Keratinocyte (primary cell): Measurements from ENCODE around the gene CNTNAP2. TPM values are rescaled to one million over a fixed set of nuclear protein-coding genes. Genes with fewer than 3 reads are reported as not detected.

Experiments used
- DNase-seq: peaks from one replicate; pipeline ENCODE4 v3.0.0-alpha.2; 2011; ENCODE audit warnings: low read depth, missing footprints, low spot score
- FAIRE-seq: peaks from 2 replicates; lab custom pipeline; 2011; peaks lifted over from hg19 to GRCh38; lab: Jason Lieb, UNC
- H2AFZ ChIP-seq: 2 replicates; pipeline ENCODE4 v1.6.0; 2012; ENCODE audit warnings: low read length, control low read depth, inconsistent platforms; ENCODE audit not compliant: control insufficient read depth
- H3K27ac ChIP-seq: 2 replicates; pipeline ENCODE4 v1.5.1; 2011; ENCODE audit warnings: low read length; ENCODE audit not compliant: control insufficient read depth, insufficient read depth
- H3K27me3 ChIP-seq: 3 replicates; pipeline ENCODE4 v1.6.0; 2011; ENCODE audit warnings: low read length; ENCODE audit not compliant: control insufficient read depth, insufficient read depth; ENCODE audit errors: extremely low read depth
- H3K36me3 ChIP-seq, 2 experiments: 2 replicates in 1 of 2; 3 replicates in 1 of 2; pipeline ENCODE4 v1.5.1; 2011; ENCODE audit warnings: low read length in 2 of 2, mild to moderate bottlenecking in 1 of 2; ENCODE audit not compliant: control insufficient read depth in 2 of 2, insufficient read depth in 2 of 2; ENCODE audit errors: extremely low read depth in 1 of 2
- H3K4me1 ChIP-seq: 3 replicates; pipeline ENCODE4 v1.5.1; 2011; ENCODE audit warnings: low read length; ENCODE audit not compliant: control insufficient read depth, insufficient read depth; ENCODE audit errors: extremely low read depth
- H3K4me2 ChIP-seq: 3 replicates; pipeline ENCODE4 v1.6.0; 2011; ENCODE audit warnings: low read depth, low read length; ENCODE audit not compliant: control insufficient read depth, insufficient read depth; ENCODE audit errors: extremely low read depth
- H3K4me3 ChIP-seq, 3 experiments: fragments of 200-600 bp in 1 of 3; sonication (generic) in 1 of 3; 2 replicates in 2 of 3; 3 replicates in 1 of 3; pipeline ENCODE4 v1.5.1; 2011 to 2016; ENCODE audit warnings: low read length in 3 of 3, mild to moderate bottlenecking in 3 of 3, control low read depth in 2 of 3, inconsistent platforms in 1 of 3, low read depth in 1 of 3, mixed read lengths in 1 of 3, mixed run types in 1 of 3, moderate library complexity in 1 of 3; ENCODE audit not compliant: control insufficient read depth in 2 of 3, insufficient read depth in 2 of 3; ENCODE audit errors: extremely low read depth in 1 of 3
- H3K79me2 ChIP-seq: 2 replicates; pipeline ENCODE4 v1.6.0; 2012; ENCODE audit warnings: low read length; ENCODE audit not compliant: control insufficient read depth, insufficient read depth
- H3K9ac ChIP-seq: 3 replicates; pipeline ENCODE4 v1.6.0; 2011; ENCODE audit warnings: low read length; ENCODE audit not compliant: control insufficient read depth, insufficient read depth; ENCODE audit errors: extremely low read depth
- H3K9me1 ChIP-seq: 3 replicates; pipeline ENCODE4 v1.6.0; 2011; ENCODE audit warnings: low read length; ENCODE audit not compliant: control insufficient read depth, insufficient read depth; ENCODE audit errors: extremely low read depth
- H3K9me3 ChIP-seq: 2 replicates; pipeline ENCODE4 v1.5.1; 2012; ENCODE audit warnings: low read depth, low read length; ENCODE audit not compliant: control insufficient read depth
- H4K20me1 ChIP-seq: 3 replicates; pipeline ENCODE4 v1.6.0; 2011; ENCODE audit warnings: low read length; ENCODE audit not compliant: control insufficient read depth, insufficient read depth; ENCODE audit errors: extremely low read depth
- CTCF ChIP-seq, 3 experiments: IDR thresholded peaks in 1 of 3; conservative IDR thresholded peaks in 1 of 3; optimal IDR thresholded peaks in 1 of 3; 2 replicates in 2 of 3; 3 replicates in 1 of 3; pipeline versions ENCODE3 to v1.5.1; 2011; ENCODE audit warnings: low read length in 3 of 3, mild to moderate bottlenecking in 3 of 3, moderate library complexity in 2 of 3, control low read depth in 1 of 3, inconsistent platforms in 1 of 3; ENCODE audit not compliant: insufficient read depth in 2 of 3; ENCODE audit errors: extremely low read depth in 1 of 3
- EZH2 ChIP-seq: IDR thresholded peaks from one replicate; pipeline ENCODE4 v1.6.1; 2012; ENCODE audit warnings: inconsistent platforms, mild to moderate bottlenecking, low read length, moderate library complexity
- dilution Hi-C: fragments of 300-500 bp; cut with MboI; formaldehyde crosslinking; loops from one replicate; pipeline ENCODE4 v1.7.0; 2020; ENCODE audit warnings: low sequenced_read_pairs; ENCODE audit not compliant: extremely low pct_ligation_motif_present
- polyA plus RNA-seq, 5 experiments: library from polyadenylated mRNA; depleted of rRNA in 3 of 5; stranded (reverse) in 3 of 5; stranded (forward) in 1 of 5; unstranded in 1 of 5; fragments of >200 nt; gene quantifications; 1 replicate in 1 of 5; 2 replicates in 3 of 5; 3 replicates in 1 of 5; pipeline versions ENCODE4 v1.2.1 to v1.2.3, GENCODE V29; 2011 to 2012; ENCODE audit warnings: missing spikeins in 2 of 5, low read depth in 1 of 5, low replicate concordance in 1 of 5

Gene CNTNAP2
- polyA plus RNA-seq, 1 donor (not counting 4 experiments of a cell fraction or from before 2014, with no cell fraction given), result 1.4 TPM

DNA sequence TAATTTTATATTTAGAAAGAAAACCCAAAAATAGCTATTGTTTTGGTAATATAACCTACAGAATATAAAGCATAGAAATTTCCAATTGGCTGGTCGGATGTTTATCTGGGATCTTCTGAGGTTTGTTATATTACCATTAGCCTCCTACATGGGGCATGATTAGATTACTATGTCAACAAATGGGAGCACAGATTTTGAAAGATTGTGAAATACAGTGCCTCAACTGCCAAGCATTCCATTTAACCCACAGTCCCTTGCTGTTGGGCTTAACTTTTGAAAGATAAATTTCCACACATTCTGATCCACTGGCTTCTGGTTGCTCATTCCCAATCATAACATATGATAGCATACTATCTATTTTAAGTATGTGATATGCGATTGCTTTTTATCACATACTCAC, 2018.5 kb downstream of the CNTNAP2 start:
- H3K9me3 ChIP-seq, result peaks cover 4% of the 10 kb centered on the region
- H3K9ac ChIP-seq, result no peak overlapping the region
- no peak for TF ChIP-seq EZH2
- TF ChIP-seq CTCF (optimal IDR thresholded peaks at IDR 0.05 in 1 of 3, IDR thresholded peaks at IDR 0.05 in 1 of 3, conservative IDR thresholded peaks at IDR 0.05 in 1 of 3; ENCODE audit: extremely low read depth in 1 of 3, insufficient read depth in 2 of 3, low read length in 3 of 3), result no peak
- no peaks in the 10 kb centered on the region for H3K9me1 ChIP-seq
- no peak for DNase-seq
- no peaks in the 10 kb centered on the region for H4K20me1 ChIP-seq
- no peak for FAIRE-seq
- H3K4me1 ChIP-seq, result no peaks in the 10 kb centered on the region
- H3K36me3 ChIP-seq, result no peaks in the 10 kb centered on the region
- H2AFZ ChIP-seq, result no peak overlapping the region
- dilution Hi-C loops, result no loop called here
- H3K4me2 ChIP-seq, result no peak overlapping the region
- no peaks in the 10 kb centered on the region for H3K79me2 ChIP-seq
- H3K4me3 ChIP-seq, result no peak overlapping the region
- H3K27me3 ChIP-seq, result no peaks in the 10 kb centered on the region
- no peak overlapping the region for H3K27ac ChIP-seq

DNA sequence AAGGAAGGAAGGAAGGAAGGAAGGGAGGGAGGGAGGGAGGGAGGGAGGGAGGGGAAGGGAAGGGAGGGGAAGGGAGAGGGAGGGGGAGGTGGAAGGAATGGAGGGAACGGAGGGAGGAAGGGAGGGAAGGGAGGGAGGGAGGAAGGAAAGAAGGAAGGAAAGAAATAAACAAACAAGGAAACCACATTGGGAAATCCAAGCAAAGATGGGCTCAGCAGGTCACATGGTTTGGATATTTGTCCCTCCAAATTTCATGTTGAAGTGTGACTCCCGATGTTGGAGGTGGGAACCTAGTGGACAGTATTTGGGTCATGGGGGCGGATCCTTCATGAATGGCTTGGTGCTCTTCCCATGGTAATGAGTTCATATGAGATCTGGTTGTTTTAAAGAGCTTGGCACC, 2019.4 kb downstream of the CNTNAP2 start:
- Histone ChIP-seq H3K27ac (no peak overlapping the region), H3K4me2 (no peak overlapping the region), H3K36me3 (no peaks in the 10 kb centered on the region), H2AFZ (no peak overlapping the region), H3K27me3 (no peaks in the 10 kb centered on the region), H3K4me1 (no peaks in the 10 kb centered on the region), H3K79me2 (no peaks in the 10 kb centered on the region), H3K4me3 (no peak overlapping the region), H4K20me1 (no peaks in the 10 kb centered on the region), H3K9ac (no peak overlapping the region), H3K9me3 (peaks cover 4% of the 10 kb centered on the region), H3K9me1 (no peaks in the 10 kb centered on the region)
- DNase-seq (no peak), FAIRE-seq (no peak)
- TF ChIP-seq CTCF (optimal IDR thresholded peaks at IDR 0.05 in 1 of 3, IDR thresholded peaks at IDR 0.05 in 1 of 3, conservative IDR thresholded peaks at IDR 0.05 in 1 of 3; ENCODE audit: extremely low read depth in 1 of 3, insufficient read depth in 2 of 3, low read length in 3 of 3) (no peak), EZH2 (no peak)
- dilution Hi-C loops, result no loop called here
